Brain microvascular endothelial cell (primary cell): Measurements from ENCODE around the gene EXOSC7.
A peak's percentile ranks its signal among the peaks of the same experiment; 100 is the strongest.

Source experiments
- DNase-seq: peaks from one replicate; pipeline ENCODE4 v3.0.0-alpha.2; 2020
- H3K27ac ChIP-seq: fragments of 250-450 bp; sonication (Bioruptor Pico); 2 replicates; pipeline ENCODE4 v1.5.1; 2020; ENCODE audit warnings: mild to moderate bottlenecking, moderate library complexity
- H3K27me3 ChIP-seq: fragments of 250-450 bp; sonication (Bioruptor Pico); replicated peaks from 2 replicates; pipeline ENCODE4 v1.5.1; 2020; ENCODE audit warnings: mild to moderate bottlenecking
- H3K36me3 ChIP-seq: fragments of 250-450 bp; sonication (Bioruptor Pico); replicated peaks from 2 replicates; pipeline ENCODE4 v1.5.1; 2020; ENCODE audit warnings: mild to moderate bottlenecking
- H3K4me3 ChIP-seq: 2 replicates; pipeline ENCODE4 v1.5.1; 2011; ENCODE audit warnings: low read depth, mild to moderate bottlenecking, control low read depth, low read length, moderate library complexity
- CTCF ChIP-seq: IDR thresholded peaks from 2 replicates; pipeline ENCODE4 v1.5.1; 2011; ENCODE audit warnings: low read depth, mild to moderate bottlenecking, moderate library complexity, low read length, control low read depth, inconsistent platforms; ENCODE audit errors: missing control alignments
- in situ Hi-C: cut with HindIII; loops from 2 replicates; pipeline ENCODE4 v1.10.0; 2017; ENCODE audit warnings: low sequenced_read_pairs, low pct_ligation_motif_present

Gene EXOSC7

GRCh38 chr3:45021524-45022297 is 45.7 kb downstream of the EXOSC7 start:
- H3K27ac ChIP-seq, result no peak overlapping the region
- in situ Hi-C loops, result no loop called here
- no peak for TF ChIP-seq CTCF
- no peak for DNase-seq
- H3K36me3 ChIP-seq, result no peaks in the 10 kb centered on the region
- H3K27me3 ChIP-seq, result no peaks in the 10 kb centered on the region
- H3K4me3 ChIP-seq, result no peak overlapping the region

- DNase-seq, result no peak
- no peaks in the 10 kb centered on the region for H3K36me3 ChIP-seq
- H3K27ac ChIP-seq, result no peak overlapping the region
- no peak for TF ChIP-seq CTCF
- in situ Hi-C loops, result no loop called here
- H3K27me3 ChIP-seq, result no peaks in the 10 kb centered on the region
- no peak overlapping the region for H3K4me3 ChIP-seq
Observed at GRCh38 chr3:45023675-45024074, 47.6 kb downstream of the EXOSC7 start.

GRCh38 chr3:45024542-45025255 is 48.7 kb downstream of the EXOSC7 start:
- no peak overlapping the region for H3K4me3 ChIP-seq
- no peak for DNase-seq
- in situ Hi-C loops, result loop anchor here (25.0 kb wide), 1 partner anchor 488 kb away; no protein-coding TSS in a partner anchor
- no peak for TF ChIP-seq CTCF
- H3K27ac ChIP-seq, result no peak overlapping the region
- no peaks in the 10 kb centered on the region for H3K27me3 ChIP-seq
- H3K36me3 ChIP-seq, result no peaks in the 10 kb centered on the region

- Histone ChIP-seq H3K27ac (no peak within 1 kb of the TSS), H3K4me3 (no peak within 1 kb of the TSS), H3K27me3 (no peaks in the 10 kb centered on the region), H3K36me3 (no peaks in the 10 kb centered on the region)
- in situ Hi-C loops, result loop anchor here (25.0 kb wide), 1 partner anchor 486 kb away; no protein-coding TSS in a partner anchor
- no peak for TF ChIP-seq CTCF
- DNase-seq, result peak; percentile 47
Observed at GRCh38 chr3:45026038-45026437, 50.0 kb downstream of the EXOSC7 start, which contains the start of gene CLEC3B. TSS of gene CLEC3B (plus strand) at chr3:45026303. CDS start at chr3:45026363, 60 bp downstream.

- no peaks in the 10 kb centered on the region for H3K27me3 ChIP-seq
- in situ Hi-C loops, result loop anchor here (25.0 kb wide), 1 partner anchor 485 kb away; no protein-coding TSS in a partner anchor
- peak; percentile 75 for DNase-seq
- TF ChIP-seq CTCF, result no peak
- H3K4me3 ChIP-seq, result no peak overlapping the region
- no peak overlapping the region for H3K27ac ChIP-seq
- no peaks in the 10 kb centered on the region for H3K36me3 ChIP-seq
Observed at GRCh38 chr3:45026957-45027356, 50.9 kb downstream of the EXOSC7 start.
